Stimulated activated CD8-positive, alpha-beta memory T cell treated with anti-CD3 and anti-CD28 coated beads, Interleukin-2, amount 100 ng/mL, for 1 hour (primary cell): ENCODE results near the gene TNS4.
"Not testable (repeated sequence)": the region's sequence is repeated elsewhere in the genome, so short reads cannot be mapped to it uniquely, and the experiment has no call there.

ENCODE experiments used
- DNase-seq, 2 donors: peaks; one replicate each; pipeline ENCODE4 v3.0.0-alpha.2; 2020; ENCODE audit warnings: low read depth in 2 of 2

TNS4 gene, protein sequence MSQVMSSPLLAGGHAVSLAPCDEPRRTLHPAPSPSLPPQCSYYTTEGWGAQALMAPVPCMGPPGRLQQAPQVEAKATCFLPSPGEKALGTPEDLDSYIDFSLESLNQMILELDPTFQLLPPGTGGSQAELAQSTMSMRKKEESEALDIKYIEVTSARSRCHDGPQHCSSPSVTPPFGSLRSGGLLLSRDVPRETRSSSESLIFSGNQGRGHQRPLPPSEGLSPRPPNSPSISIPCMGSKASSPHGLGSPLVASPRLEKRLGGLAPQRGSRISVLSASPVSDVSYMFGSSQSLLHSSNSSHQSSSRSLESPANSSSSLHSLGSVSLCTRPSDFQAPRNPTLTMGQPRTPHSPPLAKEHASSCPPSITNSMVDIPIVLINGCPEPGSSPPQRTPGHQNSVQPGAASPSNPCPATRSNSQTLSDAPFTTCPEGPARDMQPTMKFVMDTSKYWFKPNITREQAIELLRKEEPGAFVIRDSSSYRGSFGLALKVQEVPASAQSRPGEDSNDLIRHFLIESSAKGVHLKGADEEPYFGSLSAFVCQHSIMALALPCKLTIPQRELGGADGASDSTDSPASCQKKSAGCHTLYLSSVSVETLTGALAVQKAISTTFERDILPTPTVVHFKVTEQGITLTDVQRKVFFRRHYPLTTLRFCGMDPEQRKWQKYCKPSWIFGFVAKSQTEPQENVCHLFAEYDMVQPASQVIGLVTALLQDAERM

DNA sequence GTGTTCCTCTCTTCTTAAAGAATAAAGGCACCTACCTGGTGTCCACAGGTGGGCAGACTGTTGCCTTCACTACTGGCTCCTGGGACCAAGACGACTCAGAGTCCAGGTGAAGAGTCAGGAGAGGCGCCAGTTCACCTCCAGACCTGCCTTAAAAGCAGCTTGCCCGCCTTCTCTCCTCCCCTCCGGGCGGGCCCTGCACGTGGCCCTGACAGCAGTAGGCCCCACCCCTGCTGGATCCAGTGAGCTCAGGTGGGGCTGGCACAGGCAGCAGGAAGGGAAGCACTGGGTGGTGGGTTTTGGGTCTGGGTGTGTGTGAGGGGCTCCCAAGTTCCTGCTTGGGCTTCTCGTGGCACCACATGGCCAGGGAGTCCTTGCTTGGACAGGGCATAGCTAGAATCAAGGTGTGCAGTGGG lies at the start of gene TNS4:
TNS4 (minus strand) TSS at position 125 of the 413 bp plus-strand sequence. CDS start 5,198 bp downstream, outside the sequence.
- no peak for DNase-seq

GRCh38 chr17:40550608-40551007 lies 49.2 kb upstream of the TNS4 start:
- DNase-seq = no peak

GRCh38 chr17:40548982-40549685 lies 47.7 kb upstream of the TNS4 start:
- no peak for DNase-seq

GRCh38 chr17:40548491-40548981 lies 47.1 kb upstream of the TNS4 start:
- no peak for DNase-seq

GRCh38 chr17:40547785-40548478 lies 46.5 kb upstream of the TNS4 start:
- no peak for DNase-seq

DNA sequence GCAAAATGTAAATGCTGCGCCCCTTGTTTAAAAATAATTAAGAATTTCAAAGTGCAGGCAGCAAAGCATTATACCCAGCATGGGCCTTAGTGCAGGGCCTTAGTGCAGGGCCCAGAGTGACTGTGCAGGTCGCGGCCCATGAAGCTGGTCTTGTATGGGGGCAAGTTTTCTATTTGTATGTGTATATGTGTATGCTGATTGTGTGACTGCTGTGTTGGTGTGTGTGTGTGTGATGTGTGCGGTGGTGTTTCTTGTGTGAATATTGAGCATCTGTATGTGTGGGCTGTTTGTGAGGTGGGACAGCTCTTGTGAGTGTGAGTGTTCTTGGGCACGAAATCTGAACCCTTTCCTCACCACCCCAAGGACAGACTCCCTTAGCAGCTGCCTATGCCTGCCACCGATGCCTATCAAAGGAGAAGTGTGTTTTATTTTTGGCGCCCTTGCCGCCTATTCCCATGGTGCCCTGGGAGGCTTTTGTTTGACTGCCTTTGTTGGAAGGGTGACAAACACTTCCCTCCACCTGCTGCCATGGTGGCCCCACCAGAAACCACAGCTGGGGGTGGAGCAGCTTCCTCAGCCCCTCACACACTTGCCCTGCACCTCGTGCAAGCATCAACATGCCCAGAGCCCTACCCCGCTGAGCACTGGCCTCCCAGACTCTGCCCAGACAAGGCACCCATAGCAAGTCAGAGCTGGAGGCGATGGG lies 45.8 kb upstream of the TNS4 start:
- peak in 1 of 2 donors; percentile 47 for DNase-seq

GRCh38 chr17:40546497-40546896 lies 45.1 kb upstream of the TNS4 start:
- not testable (repeated sequence) for DNase-seq

DNA sequence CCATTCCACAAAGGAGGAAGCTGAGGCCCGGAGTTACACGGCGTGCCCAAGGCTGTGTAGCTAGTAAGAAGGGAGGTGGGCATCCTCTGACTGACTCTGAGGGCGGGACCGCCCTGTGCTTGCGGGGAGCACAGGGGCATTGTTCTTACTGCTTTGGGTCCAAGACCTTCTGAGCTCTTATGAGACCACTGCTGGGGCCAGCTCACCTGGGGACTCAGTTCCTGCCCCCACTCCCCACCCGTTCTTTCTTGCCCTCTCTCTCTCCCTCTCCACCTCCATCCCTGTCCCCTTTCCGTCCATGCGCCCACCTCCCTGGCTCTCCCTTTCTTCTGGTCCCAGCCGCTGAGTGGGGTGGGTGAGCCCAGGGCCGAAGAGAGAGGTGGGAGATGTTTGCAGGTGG lies 44.2 kb upstream of the TNS4 start:
- no peak for DNase-seq

- DNase-seq = no peak
Observed at GRCh38 chr17:40542558-40543411, 41.4 kb upstream of the TNS4 start.

GRCh38 chr17:40541873-40542557 lies 40.6 kb upstream of the TNS4 start:
- DNase-seq = no peak

- DNase-seq = peak in 1 of 2 donors; percentile 45
Observed at GRCh38 chr17:40541060-40541872, 39.8 kb upstream of the TNS4 start.

DNA sequence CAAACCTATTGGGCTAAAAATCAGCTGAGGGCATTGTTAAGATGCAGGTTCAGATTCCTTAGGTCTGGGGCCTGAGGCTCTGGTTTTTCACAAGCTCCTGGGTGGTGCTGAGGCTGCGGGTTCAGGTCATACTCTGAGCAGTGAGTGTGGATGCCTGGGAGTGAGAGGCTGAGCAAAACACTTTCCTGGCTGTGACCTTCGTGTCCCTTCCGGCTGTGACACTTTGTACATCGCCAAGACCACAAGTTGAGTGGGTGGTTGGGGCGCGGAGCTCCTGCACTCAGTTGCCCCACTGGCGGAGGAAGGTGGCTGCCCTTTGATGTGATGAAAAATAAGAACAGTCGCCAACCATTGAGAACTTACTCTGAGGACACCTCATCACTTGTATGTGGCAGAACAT lies 39.0 kb upstream of the TNS4 start:
- DNase-seq = no peak

DNA sequence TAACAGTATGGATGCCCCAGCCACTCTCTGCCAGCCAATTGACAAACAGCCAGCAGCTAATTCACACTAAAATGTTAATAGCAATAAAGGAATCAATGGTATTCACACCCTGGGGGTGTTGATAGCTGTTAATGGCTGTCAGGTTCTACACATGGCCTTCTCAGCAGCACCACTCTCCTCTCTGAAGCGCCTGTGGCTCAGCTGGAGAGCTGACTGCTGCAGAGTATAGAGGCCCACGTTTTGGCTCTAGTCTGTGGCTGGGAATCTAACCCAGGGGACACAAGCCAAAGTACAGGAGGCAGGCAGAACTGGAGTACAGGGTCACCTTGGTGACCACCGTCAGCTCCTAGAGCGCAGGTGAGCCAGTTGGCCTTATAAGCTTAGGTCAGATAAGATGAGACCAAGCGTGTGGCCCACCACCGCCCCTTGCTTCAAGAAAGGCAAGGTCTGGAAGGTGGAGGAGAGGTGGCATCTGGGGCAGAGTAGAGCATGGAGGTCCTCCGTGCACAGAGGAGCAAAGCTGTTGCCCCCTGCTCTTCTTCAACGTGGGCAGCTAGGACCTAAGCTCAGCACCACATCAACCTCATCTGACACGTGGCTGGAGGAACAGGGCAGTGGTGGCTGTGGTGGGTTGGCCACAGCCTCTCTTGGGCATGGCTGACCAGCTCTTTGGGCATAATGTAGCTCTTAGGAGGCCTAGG lies 38.4 kb upstream of the TNS4 start:
- no peak for DNase-seq

GRCh38 chr17:40538936-40539705 lies 37.7 kb upstream of the TNS4 start:
- no peak for DNase-seq

DNA sequence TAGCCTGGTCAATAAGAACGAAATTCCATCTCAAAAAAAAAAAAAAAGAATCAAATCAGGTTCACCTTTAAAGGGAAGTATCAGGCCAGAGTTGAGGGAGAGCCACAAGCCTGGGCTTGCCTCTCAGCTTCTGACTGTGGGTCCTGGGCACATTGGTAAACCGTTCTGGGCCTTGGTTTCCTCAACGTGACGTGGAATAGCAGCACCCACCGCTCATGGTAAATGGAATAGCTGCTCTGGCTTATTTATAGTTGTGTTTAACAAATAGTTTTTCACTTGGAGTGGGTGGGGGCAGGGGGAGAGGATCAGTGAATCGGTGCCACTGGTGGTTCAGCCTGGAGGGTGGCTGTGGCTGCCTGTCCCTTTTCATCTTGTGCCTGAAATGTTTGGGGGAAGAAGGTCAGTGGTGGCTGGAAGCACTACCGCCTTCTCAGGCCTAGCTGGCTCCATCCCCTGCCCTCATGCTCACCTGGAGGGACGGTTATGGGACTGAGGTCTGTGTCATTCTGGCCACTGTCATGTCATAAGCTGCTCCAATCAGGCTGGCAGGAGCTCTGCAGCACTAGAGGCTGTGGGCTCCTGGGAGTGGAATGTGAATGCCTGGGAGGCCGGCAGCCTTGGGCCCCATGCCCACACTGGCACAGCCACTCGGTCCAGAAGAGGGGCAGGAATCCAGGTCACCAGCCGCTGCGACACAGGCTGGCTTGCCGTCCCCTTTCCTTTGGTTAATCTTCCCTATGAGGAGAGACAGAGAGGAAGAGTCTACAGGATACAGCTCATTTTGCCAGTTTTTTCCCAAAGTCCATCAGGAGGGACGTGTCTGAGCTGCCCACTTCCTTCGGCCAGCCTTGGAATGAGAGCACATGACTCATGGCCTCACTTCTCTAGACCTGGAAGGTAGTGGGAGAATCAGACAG lies 36.9 kb upstream of the TNS4 start:
- no peak for DNase-seq
